Lower leg skin (tissue), 4 donors: ENCODE measurements around the gene PPFIA1. TPM values are rescaled to one million over a fixed set of nuclear protein-coding genes. Genes with fewer than 3 reads are reported as not detected.
A peak's percentile ranks its signal among the peaks of the same experiment; 100 is the strongest.

Source experiments
- DNase-seq, 2 donors: peaks; one replicate each; pipeline ENCODE4 v3.0.0-alpha.2; 2019; ENCODE audit warnings: low spot score in 2 of 2
- H3K4me3 ChIP-seq: fragments of 200-600 bp; sonication (generic); 2 replicates; pipeline ENCODE4 v1.5.1; 2017; ENCODE audit warnings: mild to moderate bottlenecking, low read depth; ENCODE audit not compliant: poor library complexity, severe bottlenecking
- CTCF ChIP-seq, 3 donors: fragments of 450-650 bp; IDR thresholded peaks; one replicate each; pipeline ENCODE4 v1.5.1; 2016; ENCODE audit warnings: antibody characterized with exemption in 3 of 3, mild to moderate bottlenecking in 3 of 3, moderate library complexity in 2 of 3
- POLR2A ChIP-seq, 2 donors: fragments of 450-650 bp; IDR thresholded peaks; one replicate each; pipeline ENCODE4 v1.6.1; 2016 to 2017; ENCODE audit warnings: antibody characterized with exemption in 2 of 2, mild to moderate bottlenecking in 1 of 2, moderate library complexity in 1 of 2
- WGBS, 2 donors: methylation state at CpG; one replicate each; pipeline ENCODE4 v1.1.5; 2018; 5-methylcytosine and 5-hydroxymethylcytosine counted together
- intact Hi-C: fragments of 100-400 bp; cut with DNase I; formaldehyde crosslinking; loops from one replicate; pipeline ENCODE4 v1.15.0; 2023; ENCODE audit warnings: low total_unique reads
- total RNA-seq, 4 donors: library from RNA; depleted of rRNA; stranded (reverse); fragments of >200 nt; gene quantifications; one replicate each; pipeline ENCODE4 v1.1.0, GENCODE V29; 2016

Gene PPFIA1
- total RNA-seq, 4 donors from 2014 or later: 31.9 to 61.7 (median 48.5) TPM

- DNase-seq: no peak
- WGBS, 2 donors: 86 to 100% methylated on average over 1 of the region's 1 CpG
- TF ChIP-seq POLR2A (IDR thresholded peaks at IDR 0.05) (no peak), CTCF (IDR thresholded peaks at IDR 0.05) (no peak)
Measured at GRCh38 chr11:70323806-70324205, 53.3 kb downstream of the PPFIA1 start.

GRCh38 chr11:70324376-70325115 is 54.1 kb downstream of the PPFIA1 start:
- DNase-seq: no peak
- TF ChIP-seq POLR2A (IDR thresholded peaks at IDR 0.05): no peak
- no peak for TF ChIP-seq CTCF (IDR thresholded peaks at IDR 0.05)
- intact Hi-C loops: no loop called here
- WGBS, 2 donors: 86 to 87% methylated on average over 10 of the region's 10 CpGs
- H3K4me3 ChIP-seq: no peak overlapping the region

More at GRCh38 chr11:70323806-70324205, 53.3 kb downstream of the PPFIA1 start:
- intact Hi-C loops: no loop called here
- H3K4me3 ChIP-seq: no peak overlapping the region

- 83 to 85% methylated on average over 3 of the region's 3 CpGs for WGBS, 2 donors
- TF ChIP-seq POLR2A (IDR thresholded peaks at IDR 0.05): no peak
- no peak for TF ChIP-seq CTCF (IDR thresholded peaks at IDR 0.05)
- H3K4me3 ChIP-seq: no peak overlapping the region
- intact Hi-C loops: no loop called here
- DNase-seq: no peak
Measured at GRCh38 chr11:70325824-70326223, 55.3 kb downstream of the PPFIA1 start.

- no peak for TF ChIP-seq CTCF (IDR thresholded peaks at IDR 0.05)
- no peak for TF ChIP-seq POLR2A (IDR thresholded peaks at IDR 0.05)
- WGBS, 2 donors: 47 to 50% methylated on average over 6 of the region's 6 CpGs
- H3K4me3 ChIP-seq: no peak overlapping the region
- intact Hi-C loops: no loop called here
- peak; percentile 64 to 85 for DNase-seq
Measured at GRCh38 chr11:70326365-70326811, 55.9 kb downstream of the PPFIA1 start.

- WGBS, 2 donors: 60 to 71% methylated on average over 2 of the region's 2 CpGs
- intact Hi-C loops: no loop called here
- DNase-seq: no peak
- H3K4me3 ChIP-seq: no peak overlapping the region
- TF ChIP-seq CTCF (IDR thresholded peaks at IDR 0.05) (no peak), POLR2A (IDR thresholded peaks at IDR 0.05) (no peak)
Measured at GRCh38 chr11:70326833-70327232, 56.3 kb downstream of the PPFIA1 start.
